CD4-positive, CD25-positive, alpha-beta regulatory T cell (primary cell): Measurements from ENCODE around the gene CFC1. TPM values are rescaled to one million over a fixed set of nuclear protein-coding genes. Genes with fewer than 3 reads are reported as not detected.
"Not testable (repeated sequence)": the region's sequence is repeated elsewhere in the genome, so short reads cannot be mapped to it uniquely, and the experiment has no call there.

Experiments used
- ATAC-seq, 2 donors: fragments of 150-1000 bp; cut with Tn5 transposase; one replicate each; pipeline ENCODE4 v1.10.0; 2021; ENCODE audit warnings: low read depth in 2 of 2, moderate number of reproducible peaks in 2 of 2, moderate library complexity in 1 of 2
- DNase-seq, 3 donors: peaks; one replicate each; pipeline versions ENCODE4 v3.0.0 to v3.0.0-alpha.2; 2012 to 2022; ENCODE audit warnings: mixed read lengths in 1 of 3
- H3K27ac ChIP-seq: one replicate; pipeline ENCODE4 v1.7.0; 2013; ENCODE audit warnings: mild to moderate bottlenecking, low read length; ENCODE audit not compliant: insufficient read depth, poor library complexity, severe bottlenecking
- H3K27me3 ChIP-seq: one replicate; pipeline ENCODE4 v1.7.0; 2013; ENCODE audit warnings: low read length; ENCODE audit not compliant: control insufficient read depth, insufficient read depth
- H3K36me3 ChIP-seq: one replicate; pipeline ENCODE4 v1.7.0; 2013; ENCODE audit warnings: mild to moderate bottlenecking, low read length, moderate library complexity; ENCODE audit not compliant: control insufficient read depth, insufficient read depth
- H3K4me1 ChIP-seq: 2 replicates; pipeline ENCODE4 v1.7.0; 2013; ENCODE audit warnings: mild to moderate bottlenecking, low read length; ENCODE audit not compliant: insufficient read depth, control insufficient read depth, poor library complexity, severe bottlenecking
- H3K4me3 ChIP-seq: one replicate; pipeline ENCODE4 v1.7.0; 2013; ENCODE audit warnings: low read depth, mild to moderate bottlenecking, low read length, moderate library complexity
- H3K9me3 ChIP-seq, 2 experiments: 1 replicate in 1 of 2; 2 replicates in 1 of 2; pipeline ENCODE4 v1.7.0; 2013; ENCODE audit warnings: low read length in 2 of 2, mild to moderate bottlenecking in 1 of 2, moderate library complexity in 1 of 2; ENCODE audit not compliant: control insufficient read depth in 2 of 2
- H3K27ac Mint-ChIP-seq, 3 donors: one replicate each; pipeline ENCODE4 v1.8.0; 2020 to 2022; ENCODE audit warnings: mild to moderate bottlenecking in 3 of 3, mixed read lengths in 3 of 3, moderate library complexity in 2 of 3
- H3K27me3 Mint-ChIP-seq: one replicate; pipeline ENCODE4 v1.8.0; 2022; ENCODE audit warnings: mild to moderate bottlenecking, mixed read lengths
- H3K36me3 Mint-ChIP-seq: one replicate; pipeline ENCODE4 v1.8.0; 2020; ENCODE audit warnings: mixed read lengths
- H3K4me1 Mint-ChIP-seq, 4 donors: one replicate each; pipeline ENCODE4 v1.8.0; 2020 to 2022; ENCODE audit warnings: mixed read lengths in 4 of 4, mild to moderate bottlenecking in 1 of 4
- H3K4me3 Mint-ChIP-seq, 4 donors: one replicate each; pipeline ENCODE4 v1.8.0; 2020 to 2022; ENCODE audit warnings: mild to moderate bottlenecking in 4 of 4, mixed read lengths in 4 of 4, moderate library complexity in 3 of 4
- H3K9me3 Mint-ChIP-seq, 7 donors: one replicate each; pipeline ENCODE4 v1.8.0; 2020 to 2022; ENCODE audit warnings: mixed read lengths in 7 of 7, mild to moderate bottlenecking in 3 of 7, moderate library complexity in 2 of 7
- polyA plus RNA-seq, 4 donors: library from polyadenylated mRNA; unstranded; fragments of 300-500 nt; fragmentation: Illumina TruSeq; gene quantifications; one replicate each; pipeline ENCODE4 v1.2.3, GENCODE V29; 2021
- total RNA-seq: library from RNA; stranded (reverse); gene quantifications from one replicate; pipeline ENCODE4 v1.2.3, GENCODE V29; 2022

The CFC1 gene
- total and polyA plus RNA-seq, 5 donors from 2014 or later = not detected

GRCh38 chr2:130577559-130577958 lies 21.8 kb downstream of the CFC1 start:
- H3K4me1 ChIP-seq, H3K27me3 ChIP-seq, H3K27me3 Mint-ChIP-seq, H3K4me3 Mint-ChIP-seq, H3K36me3 Mint-ChIP-seq, H3K36me3 ChIP-seq, H3K9me3 Mint-ChIP-seq, H3K9me3 ChIP-seq, DNase-seq, H3K27ac ChIP-seq, H3K27ac Mint-ChIP-seq, H3K4me3 ChIP-seq, ATAC-seq, H3K4me1 Mint-ChIP-seq: not testable (repeated sequence)

- H3K4me1 ChIP-seq, H3K36me3 ChIP-seq, H3K27ac Mint-ChIP-seq, H3K4me3 Mint-ChIP-seq, H3K27me3 Mint-ChIP-seq, H3K27me3 ChIP-seq, DNase-seq, H3K36me3 Mint-ChIP-seq, H3K4me3 ChIP-seq, ATAC-seq, H3K27ac ChIP-seq, H3K9me3 Mint-ChIP-seq, H3K4me1 Mint-ChIP-seq, H3K9me3 ChIP-seq: not testable (repeated sequence)
These were observed 23.1 kb downstream of the CFC1 start for GRCh38 chr2:130576209-130576784.

GRCh38 chr2:130574230-130574629 lies 25.1 kb downstream of the CFC1 start:
- H3K36me3 ChIP-seq, H3K27ac Mint-ChIP-seq, H3K4me1 ChIP-seq, DNase-seq, H3K4me3 ChIP-seq, H3K4me3 Mint-ChIP-seq, H3K4me1 Mint-ChIP-seq, H3K27me3 Mint-ChIP-seq, H3K9me3 ChIP-seq, H3K9me3 Mint-ChIP-seq, ATAC-seq, H3K27ac ChIP-seq, H3K27me3 ChIP-seq, H3K36me3 Mint-ChIP-seq: not testable (repeated sequence)

GRCh38 chr2:130571929-130572328 lies 27.4 kb downstream of the CFC1 start:
- ATAC-seq, H3K4me1 ChIP-seq, H3K27me3 ChIP-seq, H3K27ac ChIP-seq, H3K4me1 Mint-ChIP-seq, H3K27ac Mint-ChIP-seq, DNase-seq, H3K27me3 Mint-ChIP-seq, H3K4me3 Mint-ChIP-seq, H3K4me3 ChIP-seq, H3K36me3 ChIP-seq, H3K9me3 Mint-ChIP-seq, H3K36me3 Mint-ChIP-seq, H3K9me3 ChIP-seq: not testable (repeated sequence)

- not testable (repeated sequence) for H3K27me3 ChIP-seq, H3K27ac ChIP-seq, H3K9me3 Mint-ChIP-seq, DNase-seq, H3K27ac Mint-ChIP-seq, H3K27me3 Mint-ChIP-seq, H3K4me3 ChIP-seq, ATAC-seq, H3K4me1 ChIP-seq, H3K4me1 Mint-ChIP-seq, H3K36me3 ChIP-seq, H3K36me3 Mint-ChIP-seq, H3K9me3 ChIP-seq, H3K4me3 Mint-ChIP-seq
These were observed 33.2 kb downstream of the CFC1 start for GRCh38 chr2:130566165-130566564.

DNA sequence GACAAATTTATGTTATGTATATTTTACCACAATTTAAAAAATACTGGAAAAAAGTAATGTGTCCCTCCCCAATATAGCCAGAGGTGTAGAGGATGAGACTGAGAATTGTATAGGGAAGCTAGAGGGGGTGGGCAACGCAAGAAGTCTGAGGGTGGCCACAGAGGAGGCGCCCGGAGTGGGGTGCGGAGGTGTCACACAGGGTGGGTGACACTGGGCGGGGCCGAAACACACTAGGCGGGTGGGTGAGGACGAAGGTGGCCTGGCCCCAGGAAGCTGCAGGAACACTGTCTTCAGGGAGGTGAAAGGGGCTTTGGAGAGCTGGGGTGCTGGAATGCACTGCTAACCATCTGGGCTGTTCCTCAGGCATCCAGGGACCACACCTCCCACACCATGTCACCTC lies 42.9 kb downstream of the CFC1 start:
- H3K27ac ChIP-seq, H3K27me3 Mint-ChIP-seq, DNase-seq, H3K36me3 Mint-ChIP-seq, H3K36me3 ChIP-seq, H3K4me3 Mint-ChIP-seq, ATAC-seq, H3K4me1 ChIP-seq, H3K9me3 Mint-ChIP-seq, H3K4me1 Mint-ChIP-seq, H3K4me3 ChIP-seq, H3K27ac Mint-ChIP-seq, H3K27me3 ChIP-seq, H3K9me3 ChIP-seq: not testable (repeated sequence)

DNA sequence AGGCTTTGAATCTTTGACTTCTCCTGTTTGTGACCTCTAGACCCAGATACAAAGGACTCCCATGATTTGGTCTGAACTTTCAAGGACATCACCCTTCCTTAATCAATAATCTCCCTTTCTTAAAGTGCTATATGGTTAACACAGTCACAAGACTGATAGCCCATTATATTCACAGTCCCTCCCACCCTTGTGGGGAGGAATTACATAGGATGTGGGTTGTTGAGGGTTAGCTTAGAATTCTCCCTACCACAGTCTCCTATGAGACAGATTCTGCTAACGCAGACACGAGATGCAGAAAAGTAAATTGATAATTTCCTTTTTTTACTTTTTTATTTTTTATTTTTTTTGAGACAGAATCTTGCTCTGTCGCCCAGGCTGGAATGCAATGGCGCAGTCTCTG lies 45.2 kb downstream of the CFC1 start:
- H3K4me1 ChIP-seq, H3K27me3 Mint-ChIP-seq, H3K9me3 Mint-ChIP-seq, H3K4me1 Mint-ChIP-seq, H3K27ac ChIP-seq, H3K9me3 ChIP-seq, H3K36me3 Mint-ChIP-seq, H3K27me3 ChIP-seq, H3K27ac Mint-ChIP-seq, ATAC-seq, H3K36me3 ChIP-seq, H3K4me3 Mint-ChIP-seq, H3K4me3 ChIP-seq, DNase-seq: not testable (repeated sequence)

DNA sequence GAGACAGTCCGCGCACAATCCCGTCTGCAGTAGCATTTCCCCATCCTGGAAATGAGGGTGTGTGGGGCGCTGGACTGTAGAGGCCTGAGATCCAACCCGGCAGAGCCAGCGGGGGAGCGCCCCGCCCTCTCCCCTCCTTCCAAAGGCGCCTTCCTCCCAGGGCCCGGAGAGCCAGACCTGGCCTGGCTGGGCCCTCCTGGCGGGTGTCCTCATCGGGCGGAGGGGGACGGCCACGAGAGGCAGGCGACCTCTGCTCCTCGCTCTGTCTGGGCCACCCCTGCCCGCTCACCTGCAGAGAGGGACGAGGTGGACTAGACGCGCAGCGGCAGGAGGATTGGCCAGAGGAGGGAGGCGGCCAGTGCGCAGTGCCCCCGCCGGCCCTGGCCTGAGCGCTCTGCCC lies 49.9 kb downstream of the CFC1 start:
- H3K4me3 ChIP-seq, DNase-seq, H3K27ac ChIP-seq, H3K36me3 Mint-ChIP-seq, ATAC-seq, H3K36me3 ChIP-seq, H3K4me3 Mint-ChIP-seq, H3K9me3 Mint-ChIP-seq, H3K9me3 ChIP-seq, H3K27ac Mint-ChIP-seq, H3K27me3 Mint-ChIP-seq, H3K4me1 ChIP-seq, H3K4me1 Mint-ChIP-seq, H3K27me3 ChIP-seq: not testable (repeated sequence)
